HepG2 (cell line): ENCODE measurements around the gene AP3M1. TPM values are rescaled to one million over a fixed set of nuclear protein-coding genes. Genes with fewer than 3 reads are reported as not detected.

Experiments used
- ATAC-seq: fragments of 200-7000 bp; cut with Tn5 transposase; 3 replicates; pipeline ENCODE4 v1.9.1; 2020; ENCODE audit warnings: mild to moderate bottlenecking, moderate library complexity
- BruUV-seq: library from RNA; stranded (reverse); fragments of 400-500 nt; replicated peaks from 2 replicates; lab custom pipeline; 2021; lab: Mats Ljungman, UMichigan
- CTCF ChIA-PET: fragments of 300-600 bp; formaldehyde crosslinking; extraction: SDS; loops from one replicate; lab custom pipeline; 2021; ENCODE audit warnings: low total read pairs, inconsistent platforms, low intra/inter-chr PET ratio; lab: Yijun Ruan, JAX
- POLR2A ChIA-PET: fragments of 350-600 bp; sonication (Branson Sonifier 250); formaldehyde crosslinking; loops from one replicate; lab custom pipeline; 2020; ENCODE audit warnings: antibody characterized with exemption, inconsistent platforms; lab: Yijun Ruan, JAX
- DNase-seq: peaks from one replicate; pipeline ENCODE4 v3.0.0-alpha.2; 2015; ENCODE audit warnings: low spot score
- FAIRE-seq: peaks from 3 replicates; lab custom pipeline; 2011; peaks lifted over from hg19 to GRCh38; lab: Jason Lieb, UNC
- H2AFZ ChIP-seq: one replicate; pipeline ENCODE4 v1.6.1; 2011; ENCODE audit warnings: low read length, inconsistent platforms
- H3K27ac ChIP-seq: fragments of 300-600 bp; 3 replicates; pipeline ENCODE4 v1.8.0; 2011; ENCODE audit warnings: mixed run types, mild to moderate bottlenecking, mixed read lengths, low read length, inconsistent platforms; ENCODE audit not compliant: insufficient read depth; ENCODE audit errors: extremely low read length
- H3K27me3 ChIP-seq, 2 experiments: fragments of 200-600 bp in 1 of 2; 2 replicates in 1 of 2; 3 replicates in 1 of 2; pipeline versions ENCODE4 v1.6.0 to v1.8.0; 2011; ENCODE audit warnings: low read length in 2 of 2, mild to moderate bottlenecking in 2 of 2, moderate library complexity in 2 of 2, inconsistent platforms in 1 of 2; ENCODE audit not compliant: insufficient read depth in 2 of 2, control insufficient read depth in 1 of 2
- H3K36me3 ChIP-seq, 2 experiments: fragments of 200-600 bp in 1 of 2; replicated peaks in 1 of 2; 2 replicates in 1 of 2; 3 replicates in 1 of 2; pipeline versions ENCODE4 v1.5.1 to v1.8.0; 2011; ENCODE audit warnings: low read length in 2 of 2, inconsistent platforms in 1 of 2; ENCODE audit not compliant: insufficient read depth in 2 of 2, control insufficient read depth in 1 of 2
- H3K4me1 ChIP-seq: 2 replicates; pipeline ENCODE4 v1.5.1; 2012; ENCODE audit warnings: low read length, inconsistent platforms; ENCODE audit not compliant: insufficient read depth
- H3K4me2 ChIP-seq: 2 replicates; pipeline ENCODE4 v1.6.0; 2011; ENCODE audit warnings: low read depth, low read length, inconsistent platforms
- H3K4me3 ChIP-seq, 3 experiments: fragments of 200-600 bp in 1 of 3; sonication (generic), shearing (Covaris generic) in 1 of 3; replicated peaks in 1 of 3; 2 replicates each; pipeline ENCODE4 v1.5.1; 2011 to 2016; ENCODE audit warnings: low read length in 3 of 3, inconsistent platforms in 2 of 3, low read depth in 2 of 3, mild to moderate bottlenecking in 2 of 3, control low read depth in 1 of 3, mixed read lengths in 1 of 3; ENCODE audit not compliant: insufficient read depth in 1 of 3
- H3K79me2 ChIP-seq: one replicate; pipeline ENCODE4 v1.6.1; 2011; ENCODE audit warnings: low read length, inconsistent platforms; ENCODE audit not compliant: insufficient read depth
- H3K9ac ChIP-seq: 2 replicates; pipeline ENCODE4 v1.6.0; 2011; ENCODE audit warnings: mild to moderate bottlenecking, low read depth, low read length, inconsistent platforms; ENCODE audit not compliant: insufficient read depth
- H3K9me3 ChIP-seq: 2 replicates; pipeline ENCODE4 v1.5.1; 2012; ENCODE audit warnings: mild to moderate bottlenecking, low read length
- H4K20me1 ChIP-seq: 2 replicates; pipeline ENCODE4 v1.6.0; 2011; ENCODE audit warnings: inconsistent platforms, mild to moderate bottlenecking, low read length, moderate library complexity; ENCODE audit not compliant: insufficient read depth
- DMTF1 ChIP-seq: sonication (generic); formaldehyde crosslinking; IDR thresholded peaks from 2 replicates; pipeline ENCODE4 v1.4.0; 2020; ENCODE audit warnings: mild to moderate bottlenecking, missing genetic modification reagents
- FIP1L1 ChIP-seq: fragments of 200-400 bp; formaldehyde crosslinking; IDR thresholded peaks from 2 replicates; pipeline ENCODE4 v1.6.1; 2018; ENCODE audit warnings: low read depth, mild to moderate bottlenecking, low read length, moderate library complexity, borderline replicate concordance; ENCODE audit not compliant: insufficient read depth
- HHEX ChIP-seq: IDR thresholded peaks from 2 replicates; pipeline ENCODE4 v1.6.1; 2016; ENCODE audit warnings: control low read depth
- KDM1A ChIP-seq: IDR thresholded peaks from 2 replicates; pipeline ENCODE4 v1.6.1; 2016; ENCODE audit warnings: missing compliant biosample characterization
- PHF20 ChIP-seq: sonication (generic); formaldehyde crosslinking; IDR thresholded peaks from 2 replicates; pipeline ENCODE4 v1.5.0; 2020; ENCODE audit warnings: mild to moderate bottlenecking, missing genetic modification reagents
- PHF8 ChIP-seq: sonication (generic); formaldehyde crosslinking; IDR thresholded peaks from 2 replicates; pipeline ENCODE4 v1.5.0; 2020; ENCODE audit warnings: missing genetic modification reagents
- RBFOX2 ChIP-seq: fragments of 200-400 bp; formaldehyde crosslinking; IDR thresholded peaks from 2 replicates; pipeline ENCODE4 v1.6.1; 2017; ENCODE audit warnings: low read depth, mild to moderate bottlenecking, low read length
- ZNF331 ChIP-seq: sonication (generic); formaldehyde crosslinking; IDR thresholded peaks from 2 replicates; pipeline ENCODE4 v1.4.0; 2020; ENCODE audit warnings: missing genetic modification reagents
- ZNF496 ChIP-seq: sonication (generic); formaldehyde crosslinking; IDR thresholded peaks from 2 replicates; pipeline ENCODE4 v1.8.1; 2023; ENCODE audit warnings: mild to moderate bottlenecking, moderate library complexity, missing genetic modification reagents; ENCODE audit not compliant: insufficient replicate concordance
- ZNF564 ChIP-seq: sonication (generic); formaldehyde crosslinking; IDR thresholded peaks from 2 replicates; pipeline ENCODE4 v1.8.1; 2023; ENCODE audit warnings: mild to moderate bottlenecking, missing genetic modification reagents
- ZNF784 ChIP-seq: sonication (generic); formaldehyde crosslinking; IDR thresholded peaks from 2 replicates; pipeline ENCODE4 v1.5.1; 2020; ENCODE audit warnings: missing genetic modification reagents, mild to moderate bottlenecking, borderline replicate concordance
- WGBS: methylation state at CpG from one replicate; pipeline ENCODE4 v1.1.6; 2017; ENCODE audit warnings: low lambda C conversion rate; 5-methylcytosine and 5-hydroxymethylcytosine counted together
- in situ Hi-C: cut with HindIII; loops from 2 replicates; pipeline ENCODE4 v1.10.0; 2017; ENCODE audit warnings: low pct_unique_long_range_greater_than_20kb; ENCODE audit not compliant: extremely low pct_ligation_motif_present
- intact Hi-C: fragments of 100-400 bp; cut with micrococcal nuclease; formaldehyde crosslinking; loops from one replicate; pipeline ENCODE4 v1.10.0; 2022; ENCODE audit not compliant: unreplicated experiment
- polyA plus RNA-seq, 8 experiments: library from polyadenylated mRNA; depleted of rRNA in 3 of 8; stranded (reverse) in 7 of 8; unstranded in 1 of 8; fragments of >200 nt; fragmentation: Illumina TruSeq in 4 of 8; extraction: Trizol in 4 of 8; gene quantifications; 2 replicates each; pipeline versions ENCODE4 v1.2.1 to v1.2.3, GENCODE V29; 2011 to 2016; ENCODE audit warnings: low read depth in 4 of 8, missing spikeins in 1 of 8, mixed read lengths in 1 of 8; ENCODE audit not compliant: insufficient read depth in 1 of 8
- total RNA-seq, 5 experiments: library from RNA; depleted of rRNA; stranded (reverse); fragments of >200 nt; fragmentation: Illumina TruSeq; extraction: Trizol; gene quantifications; 2 replicates each; pipeline ENCODE4 v1.2.3, GENCODE V29; 2016; ENCODE audit warnings: low read depth in 1 of 5
- TF ChIP-seq, protein P1 (sequence below): sonication (generic); formaldehyde crosslinking; IDR thresholded peaks from 2 replicates; pipeline ENCODE4 v1.4.0; 2020; ENCODE audit warnings: missing genetic modification reagents
- TF ChIP-seq, protein P2 (sequence below): sonication (generic); formaldehyde crosslinking; IDR thresholded peaks from 2 replicates; pipeline ENCODE4 v1.5.0; 2020; ENCODE audit warnings: mild to moderate bottlenecking, missing genetic modification reagents, borderline replicate concordance

The AP3M1 gene
- total and polyA plus RNA-seq, 2 of the 13 experiments (the other 11 are each of a cell fraction or from before 2014, with no cell fraction given) = 29.0 to 31.6 TPM

DNA sequence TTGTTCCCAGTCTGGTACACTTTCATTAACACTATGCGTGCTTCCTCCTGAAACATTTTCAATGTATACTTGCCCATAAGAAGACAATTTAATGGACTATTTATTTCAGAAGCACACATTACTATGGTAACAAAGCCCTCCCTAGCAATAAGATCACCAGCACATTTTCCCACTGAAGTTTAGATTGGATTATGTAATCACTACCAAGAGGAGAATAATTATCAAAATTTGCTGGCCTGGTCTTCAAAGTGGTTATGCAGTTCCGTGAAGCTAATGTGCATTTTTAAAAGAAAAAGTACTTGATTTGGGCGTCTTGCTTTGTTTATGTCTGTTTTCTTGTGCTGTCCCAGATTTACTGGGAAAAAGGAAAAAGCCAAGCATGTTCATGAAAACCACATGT, 61.9 kb downstream of the AP3M1 start:
- no TSS peak for BruUV-seq
- no peak overlapping the region for H2AFZ ChIP-seq
- H3K4me1 ChIP-seq = no peaks in the 10 kb centered on the region
- WGBS = 92% methylated on average over 3 of the region's 3 CpGs
- ATAC-seq = no peak
- H3K9me3 ChIP-seq = no peaks in the 10 kb centered on the region
- no peak overlapping the region for H3K4me3 ChIP-seq
- POLR2A ChIA-PET = no interaction called here
- CTCF ChIA-PET = no interaction called here
- H3K4me2 ChIP-seq = no peak overlapping the region
- in situ Hi-C loops = no loop called here
- intact Hi-C loops = loop anchor here (10.0 kb wide), 1 partner anchor 144 kb away; no protein-coding TSS in a partner anchor
- no peaks in the 10 kb centered on the region for H4K20me1 ChIP-seq
- H3K27ac ChIP-seq = no peak overlapping the region
- FAIRE-seq = no peak
- H3K9ac ChIP-seq = no peak overlapping the region
- no peaks in the 10 kb centered on the region for H3K27me3 ChIP-seq
- no peak for DNase-seq
- peaks cover 4 to 38% of the 10 kb centered on the region in 2 experiments; a peak in 4 of 5 replicates for H3K36me3 ChIP-seq
- no peaks in the 10 kb centered on the region for H3K79me2 ChIP-seq
- TF ChIP-seq ZNF784 (CRISPR knock-in tag) = no peak
- TF ChIP-seq ZNF331 (CRISPR knock-in tag) = no peak
- no peak for TF ChIP-seq FIP1L1
- TF ChIP-seq, protein P1, sequence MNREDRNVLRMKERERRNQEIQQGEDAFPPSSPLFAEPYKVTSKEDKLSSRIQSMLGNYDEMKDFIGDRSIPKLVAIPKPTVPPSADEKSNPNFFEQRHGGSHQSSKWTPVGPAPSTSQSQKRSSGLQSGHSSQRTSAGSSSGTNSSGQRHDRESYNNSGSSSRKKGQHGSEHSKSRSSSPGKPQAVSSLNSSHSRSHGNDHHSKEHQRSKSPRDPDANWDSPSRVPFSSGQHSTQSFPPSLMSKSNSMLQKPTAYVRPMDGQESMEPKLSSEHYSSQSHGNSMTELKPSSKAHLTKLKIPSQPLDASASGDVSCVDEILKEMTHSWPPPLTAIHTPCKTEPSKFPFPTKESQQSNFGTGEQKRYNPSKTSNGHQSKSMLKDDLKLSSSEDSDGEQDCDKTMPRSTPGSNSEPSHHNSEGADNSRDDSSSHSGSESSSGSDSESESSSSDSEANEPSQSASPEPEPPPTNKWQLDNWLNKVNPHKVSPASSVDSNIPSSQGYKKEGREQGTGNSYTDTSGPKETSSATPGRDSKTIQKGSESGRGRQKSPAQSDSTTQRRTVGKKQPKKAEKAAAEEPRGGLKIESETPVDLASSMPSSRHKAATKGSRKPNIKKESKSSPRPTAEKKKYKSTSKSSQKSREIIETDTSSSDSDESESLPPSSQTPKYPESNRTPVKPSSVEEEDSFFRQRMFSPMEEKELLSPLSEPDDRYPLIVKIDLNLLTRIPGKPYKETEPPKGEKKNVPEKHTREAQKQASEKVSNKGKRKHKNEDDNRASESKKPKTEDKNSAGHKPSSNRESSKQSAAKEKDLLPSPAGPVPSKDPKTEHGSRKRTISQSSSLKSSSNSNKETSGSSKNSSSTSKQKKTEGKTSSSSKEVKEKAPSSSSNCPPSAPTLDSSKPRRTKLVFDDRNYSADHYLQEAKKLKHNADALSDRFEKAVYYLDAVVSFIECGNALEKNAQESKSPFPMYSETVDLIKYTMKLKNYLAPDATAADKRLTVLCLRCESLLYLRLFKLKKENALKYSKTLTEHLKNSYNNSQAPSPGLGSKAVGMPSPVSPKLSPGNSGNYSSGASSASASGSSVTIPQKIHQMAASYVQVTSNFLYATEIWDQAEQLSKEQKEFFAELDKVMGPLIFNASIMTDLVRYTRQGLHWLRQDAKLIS = no peak
- TF ChIP-seq RBFOX2 = no peak
- no peak for TF ChIP-seq DMTF1 (CRISPR knock-in tag)
- no peak for TF ChIP-seq HHEX (CRISPR knock-in tag)
- TF ChIP-seq KDM1A (CRISPR knock-in tag) = no peak
- TF ChIP-seq PHF8 = no peak
- no peak for TF ChIP-seq ZNF564 (CRISPR knock-in tag)
- TF ChIP-seq, protein P2, sequence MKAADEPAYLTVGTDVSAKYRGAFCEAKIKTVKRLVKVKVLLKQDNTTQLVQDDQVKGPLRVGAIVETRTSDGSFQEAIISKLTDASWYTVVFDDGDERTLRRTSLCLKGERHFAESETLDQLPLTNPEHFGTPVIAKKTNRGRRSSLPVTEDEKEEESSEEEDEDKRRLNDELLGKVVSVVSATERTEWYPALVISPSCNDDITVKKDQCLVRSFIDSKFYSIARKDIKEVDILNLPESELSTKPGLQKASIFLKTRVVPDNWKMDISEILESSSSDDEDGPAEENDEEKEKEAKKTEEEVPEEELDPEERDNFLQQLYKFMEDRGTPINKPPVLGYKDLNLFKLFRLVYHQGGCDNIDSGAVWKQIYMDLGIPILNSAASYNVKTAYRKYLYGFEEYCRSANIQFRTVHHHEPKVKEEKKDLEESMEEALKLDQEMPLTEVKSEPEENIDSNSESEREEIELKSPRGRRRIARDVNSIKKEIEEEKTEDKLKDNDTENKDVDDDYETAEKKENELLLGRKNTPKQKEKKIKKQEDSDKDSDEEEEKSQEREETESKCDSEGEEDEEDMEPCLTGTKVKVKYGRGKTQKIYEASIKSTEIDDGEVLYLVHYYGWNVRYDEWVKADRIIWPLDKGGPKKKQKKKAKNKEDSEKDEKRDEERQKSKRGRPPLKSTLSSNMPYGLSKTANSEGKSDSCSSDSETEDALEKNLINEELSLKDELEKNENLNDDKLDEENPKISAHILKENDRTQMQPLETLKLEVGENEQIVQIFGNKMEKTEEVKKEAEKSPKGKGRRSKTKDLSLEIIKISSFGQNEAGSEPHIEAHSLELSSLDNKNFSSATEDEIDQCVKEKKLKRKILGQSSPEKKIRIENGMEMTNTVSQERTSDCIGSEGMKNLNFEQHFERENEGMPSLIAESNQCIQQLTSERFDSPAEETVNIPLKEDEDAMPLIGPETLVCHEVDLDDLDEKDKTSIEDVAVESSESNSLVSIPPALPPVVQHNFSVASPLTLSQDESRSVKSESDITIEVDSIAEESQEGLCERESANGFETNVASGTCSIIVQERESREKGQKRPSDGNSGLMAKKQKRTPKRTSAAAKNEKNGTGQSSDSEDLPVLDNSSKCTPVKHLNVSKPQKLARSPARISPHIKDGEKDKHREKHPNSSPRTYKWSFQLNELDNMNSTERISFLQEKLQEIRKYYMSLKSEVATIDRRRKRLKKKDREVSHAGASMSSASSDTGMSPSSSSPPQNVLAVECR (CRISPR knock-in tag) = no peak
- TF ChIP-seq PHF20 (CRISPR knock-in tag) = no peak
- no peak for TF ChIP-seq ZNF496
